ENCODE results near the gene ATP11A. TPM values are rescaled to one million over a fixed set of nuclear protein-coding genes. Genes with fewer than 3 reads are reported as not detected.

ATP11A gene
- total RNA-seq, 1 donor from 2014 or later = 109 TPM

- Mint-ChIP-seq H3K4me1 (ENCODE audit: low read depth) (peaks cover 9% of the 10 kb centered on the region), H3K36me3 (ENCODE audit: insufficient read depth) (peaks cover 21% of the 10 kb centered on the region), H3K9me3 (ENCODE audit: low read depth) (no peaks in the 10 kb centered on the region), H3K27me3 (no peaks in the 10 kb centered on the region), H3K27ac (peak overlapping the region; percentile 20), H3K4me3 (ENCODE audit: low read depth) (no peak overlapping the region)
- no peak for DNase-seq (ENCODE audit: low spot score, unreplicated experiment)
- no peak for TF ChIP-seq CTCF (IDR thresholded peaks at IDR 0.05; ENCODE audit: unreplicated experiment)
Observed at GRCh38 chr13:112781287-112781686, 91.4 kb downstream of the ATP11A start.

- H3K4me3 Mint-ChIP-seq (ENCODE audit: low read depth) = no peak overlapping the region
- H3K9me3 Mint-ChIP-seq (ENCODE audit: low read depth) = no peaks in the 10 kb centered on the region
- TF ChIP-seq CTCF (IDR thresholded peaks at IDR 0.05; ENCODE audit: unreplicated experiment) = no peak
- peaks cover 24% of the 10 kb centered on the region for H3K36me3 Mint-ChIP-seq (ENCODE audit: insufficient read depth)
- no peaks in the 10 kb centered on the region for H3K27me3 Mint-ChIP-seq
- H3K27ac Mint-ChIP-seq = no peak overlapping the region
- DNase-seq (ENCODE audit: low spot score, unreplicated experiment) = no peak
- H3K4me1 Mint-ChIP-seq (ENCODE audit: low read depth) = peaks cover 8% of the 10 kb centered on the region
Observed at GRCh38 chr13:112781881-112782361, 92.1 kb downstream of the ATP11A start.

GRCh38 chr13:112782429-112783010 is 92.7 kb downstream of the ATP11A start:
- no peak for DNase-seq (ENCODE audit: low spot score, unreplicated experiment)
- no peaks in the 10 kb centered on the region for H3K9me3 Mint-ChIP-seq (ENCODE audit: low read depth)
- peaks cover 24% of the 10 kb centered on the region for H3K36me3 Mint-ChIP-seq (ENCODE audit: insufficient read depth)
- H3K4me3 Mint-ChIP-seq (ENCODE audit: low read depth) = no peak overlapping the region
- H3K27me3 Mint-ChIP-seq = no peaks in the 10 kb centered on the region
- peaks cover 8% of the 10 kb centered on the region for H3K4me1 Mint-ChIP-seq (ENCODE audit: low read depth)
- no peak overlapping the region for H3K27ac Mint-ChIP-seq
- no peak for TF ChIP-seq CTCF (IDR thresholded peaks at IDR 0.05; ENCODE audit: unreplicated experiment)

GRCh38 chr13:112783135-112783977 is 93.5 kb downstream of the ATP11A start:
- Mint-ChIP-seq H3K4me1 (ENCODE audit: low read depth) (peaks cover 8% of the 10 kb centered on the region), H3K4me3 (ENCODE audit: low read depth) (no peak overlapping the region), H3K27me3 (no peaks in the 10 kb centered on the region), H3K9me3 (ENCODE audit: low read depth) (peaks cover 2% of the 10 kb centered on the region), H3K27ac (peak overlapping the region; percentile 79), H3K36me3 (ENCODE audit: insufficient read depth) (peaks cover 25% of the 10 kb centered on the region)
- TF ChIP-seq CTCF (IDR thresholded peaks at IDR 0.05; ENCODE audit: unreplicated experiment) = no peak
- DNase-seq (ENCODE audit: low spot score, unreplicated experiment) = no peak

GRCh38 chr13:112783978-112784371 is 94.1 kb downstream of the ATP11A start:
- Mint-ChIP-seq H3K27me3 (no peaks in the 10 kb centered on the region), H3K4me3 (ENCODE audit: low read depth) (no peak overlapping the region), H3K9me3 (ENCODE audit: low read depth) (peaks cover 6% of the 10 kb centered on the region), H3K36me3 (ENCODE audit: insufficient read depth) (peaks cover 32% of the 10 kb centered on the region), H3K27ac (peak overlapping the region; percentile 79), H3K4me1 (ENCODE audit: low read depth) (peaks cover 8% of the 10 kb centered on the region)
- no peak for TF ChIP-seq CTCF (IDR thresholded peaks at IDR 0.05; ENCODE audit: unreplicated experiment)
- no peak for DNase-seq (ENCODE audit: low spot score, unreplicated experiment)
